Kidney capillary endothelial cell (primary cell): Measurements from ENCODE around the gene SSTR1.

ENCODE experiments used
- DNase-seq: peaks from one replicate; pipeline ENCODE4 v3.0.0-alpha.2; 2018; ENCODE audit warnings: low spot score

SSTR1 gene

GRCh38 chr14:38238878-38239277 lies 31.2 kb downstream of the SSTR1 start:
- DNase-seq, result peak; percentile 16

GRCh38 chr14:38243696-38244240 lies 36.1 kb downstream of the SSTR1 start:
- no peak for DNase-seq

- DNase-seq, result no peak
Observed at GRCh38 chr14:38248321-38249028, 40.8 kb downstream of the SSTR1 start.

GRCh38 chr14:38250331-38250730 lies 42.6 kb downstream of the SSTR1 start:
- DNase-seq, result no peak

GRCh38 chr14:38252066-38252710 lies 44.5 kb downstream of the SSTR1 start:
- DNase-seq, result peak; percentile 55

- DNase-seq, result peak; percentile 11
Observed at GRCh38 chr14:38253676-38254075, 46.0 kb downstream of the SSTR1 start.

- peak; percentile 26 for DNase-seq
Observed at GRCh38 chr14:38254571-38255407, 47.1 kb downstream of the SSTR1 start.

GRCh38 chr14:38255408-38255672 lies 47.6 kb downstream of the SSTR1 start:
- DNase-seq, result peak; percentile 6

- no peak for DNase-seq
Observed at GRCh38 chr14:38255673-38256532, 48.2 kb downstream of the SSTR1 start, which contains the start of gene CLEC14A. TSS of gene CLEC14A (minus strand) at chr14:38256093. CDS start at chr14:38256022, 71 bp downstream.

- DNase-seq, result peak; percentile 97
Observed at GRCh38 chr14:38256533-38256840, 48.8 kb downstream of the SSTR1 start.

- DNase-seq, result peak; percentile 60
Observed at GRCh38 chr14:38257507-38257906, 49.8 kb downstream of the SSTR1 start.

- no peak for DNase-seq
Observed at GRCh38 chr14:38261620-38262019, 53.9 kb downstream of the SSTR1 start.
